Activated naive CD4-positive, alpha-beta T cell treated with anti-CD3 and anti-CD28 coated beads, Interleukin-2, amount 10 ng/mL, durations not matched to agents 7 days and 5 days (primary cell): ENCODE data around the gene ZFYVE1.
A peak's percentile ranks its signal among the peaks of the same experiment; 100 is the strongest.
"Not testable (repeated sequence)": the region's sequence is repeated elsewhere in the genome, so short reads cannot be mapped to it uniquely, and the experiment has no call there.

Experiments
- CTCF ChIA-PET: fragments of 350-600 bp; sonication (Branson Sonifier 250); formaldehyde crosslinking; loops from one replicate; lab custom pipeline; 2021; ENCODE audit warnings: antibody characterized with exemption; lab: Charles Lee
- DNase-seq: peaks from one replicate; pipeline ENCODE4 v3.0.0-alpha.2; 2020
- H3K27ac Mint-ChIP-seq: one replicate; pipeline ENCODE4 v1.8.0; 2021; ENCODE audit warnings: mild to moderate bottlenecking, moderate library complexity, mixed read lengths
- H3K27me3 Mint-ChIP-seq: one replicate; pipeline ENCODE4 v1.8.0; 2021; ENCODE audit warnings: mild to moderate bottlenecking, mixed read lengths
- H3K36me3 Mint-ChIP-seq: one replicate; pipeline ENCODE4 v1.8.0; 2021; ENCODE audit warnings: mixed read lengths
- H3K4me1 Mint-ChIP-seq: one replicate; pipeline ENCODE4 v1.8.0; 2021; ENCODE audit warnings: mixed read lengths
- H3K4me3 Mint-ChIP-seq: one replicate; pipeline ENCODE4 v1.8.0; 2021; ENCODE audit warnings: mild to moderate bottlenecking, moderate library complexity, mixed read lengths
- H3K9me3 Mint-ChIP-seq: one replicate; pipeline ENCODE4 v1.8.0; 2021; ENCODE audit warnings: mixed read lengths

ZFYVE1 gene

GRCh38 chr14:73026845-73027542, at the start of gene ZFYVE1:
ZFYVE1 (minus strand) TSS chr14:73027106; CDS start chr14:73024508, 2,598 bp downstream.
- H3K27me3 Mint-ChIP-seq = no peaks in the 10 kb centered on the region
- DNase-seq = peak; percentile 96
- no peaks in the 10 kb centered on the region for H3K9me3 Mint-ChIP-seq
- peak within 1 kb of the TSS; percentile 90 for H3K27ac Mint-ChIP-seq
- peaks cover 42% of the 10 kb centered on the region for H3K4me1 Mint-ChIP-seq
- CTCF ChIA-PET = interaction anchor here (1.2 kb wide), 1 partner anchor 31 kb away, joined by 4 read pairs; the partner anchor contains the start of gene RBM25
- H3K36me3 Mint-ChIP-seq = peaks cover 27% of the 10 kb centered on the region
- H3K4me3 Mint-ChIP-seq = peak within 1 kb of the TSS; percentile 91

GRCh38 chr14:73069585-73069984, 42.7 kb upstream of the ZFYVE1 start:
- Mint-ChIP-seq H3K36me3 (peaks cover 26% of the 10 kb centered on the region), H3K4me3 (no peak overlapping the region), H3K27me3 (no peaks in the 10 kb centered on the region), H3K27ac (no peak overlapping the region), H3K4me1 (peaks cover 5% of the 10 kb centered on the region), H3K9me3 (no peaks in the 10 kb centered on the region)
- DNase-seq = no peak
- CTCF ChIA-PET = no interaction called here

GRCh38 chr14:73058922-73059673, 32.2 kb upstream of the ZFYVE1 start:
- Mint-ChIP-seq H3K9me3 (no peaks in the 10 kb centered on the region), H3K4me3 (no peak overlapping the region), H3K36me3 (peaks cover 17% of the 10 kb centered on the region), H3K27me3 (no peaks in the 10 kb centered on the region), H3K4me1 (peaks cover 46% of the 10 kb centered on the region), H3K27ac (no peak overlapping the region)
- no peak for DNase-seq
- CTCF ChIA-PET = interaction anchor here (1.4 kb wide), 1 partner anchor 32 kb away, joined by 4 read pairs; the partner anchor contains the start of gene ZFYVE1

GRCh38 chr14:73058224-73058921, 31.5 kb upstream of the ZFYVE1 start, which contains the start of gene RBM25:
RBM25 (plus strand) TSS chr14:73058534; CDS start chr14:73071642, 13,108 bp downstream.
- H3K36me3 Mint-ChIP-seq = peaks cover 14% of the 10 kb centered on the region
- no peaks in the 10 kb centered on the region for H3K9me3 Mint-ChIP-seq
- H3K27me3 Mint-ChIP-seq = no peaks in the 10 kb centered on the region
- H3K4me1 Mint-ChIP-seq = peaks cover 40% of the 10 kb centered on the region
- no peak within 1 kb of the TSS for H3K4me3 Mint-ChIP-seq
- H3K27ac Mint-ChIP-seq = no peak within 1 kb of the TSS
- DNase-seq = peak; percentile 97
- CTCF ChIA-PET = interaction anchor here (1.4 kb wide), 2 partner anchors 9 to 32 kb away, joined by 3 to 4 read pairs; partner anchors contain the start of gene ZFYVE1

- Mint-ChIP-seq H3K9me3 (no peaks in the 10 kb centered on the region), H3K27me3 (no peaks in the 10 kb centered on the region), H3K36me3 (peaks cover 14% of the 10 kb centered on the region), H3K4me3 (no peak overlapping the region), H3K4me1 (peaks cover 40% of the 10 kb centered on the region), H3K27ac (no peak overlapping the region)
- CTCF ChIA-PET = interaction anchor here (1.4 kb wide), 2 partner anchors 9 to 31 kb away, joined by 3 to 4 read pairs; partner anchors contain the start of gene ZFYVE1
- no peak for DNase-seq
Observed at GRCh38 chr14:73057944-73058223, 31.0 kb upstream of the ZFYVE1 start.

GRCh38 chr14:73055251-73055650, 28.3 kb upstream of the ZFYVE1 start:
- no peak for DNase-seq
- CTCF ChIA-PET = no interaction called here
- Mint-ChIP-seq H3K4me3 (no peak overlapping the region), H3K4me1 (peaks cover 17% of the 10 kb centered on the region), H3K27me3 (no peaks in the 10 kb centered on the region), H3K27ac (no peak overlapping the region), H3K9me3 (no peaks in the 10 kb centered on the region), H3K36me3 (peaks cover 9% of the 10 kb centered on the region)

- H3K4me1 Mint-ChIP-seq = no peaks in the 10 kb centered on the region
- H3K4me3 Mint-ChIP-seq = no peak overlapping the region
- no peaks in the 10 kb centered on the region for H3K9me3 Mint-ChIP-seq
- no peaks in the 10 kb centered on the region for H3K36me3 Mint-ChIP-seq
- peaks cover 7% of the 10 kb centered on the region for H3K27me3 Mint-ChIP-seq
- CTCF ChIA-PET = interaction anchor here (0.7 kb wide), 1 partner anchor 415 kb away, joined by 3 read pairs; no protein-coding TSS in a partner anchor
- no peak overlapping the region for H3K27ac Mint-ChIP-seq
- DNase-seq = no peak
Observed at GRCh38 chr14:73049428-73049827, 22.5 kb upstream of the ZFYVE1 start.

GRCh38 chr14:73047808-73048207, 20.9 kb upstream of the ZFYVE1 start:
- Mint-ChIP-seq H3K9me3 (no peaks in the 10 kb centered on the region), H3K27ac (no peak overlapping the region), H3K27me3 (peaks cover 7% of the 10 kb centered on the region), H3K4me1 (no peaks in the 10 kb centered on the region), H3K36me3 (no peaks in the 10 kb centered on the region), H3K4me3 (no peak overlapping the region)
- no peak for DNase-seq
- CTCF ChIA-PET = no interaction called here

- H3K4me1 Mint-ChIP-seq, H3K27me3 Mint-ChIP-seq, H3K4me3 Mint-ChIP-seq, DNase-seq, H3K27ac Mint-ChIP-seq, H3K36me3 Mint-ChIP-seq, H3K9me3 Mint-ChIP-seq, CTCF ChIA-PET: not testable (repeated sequence)
Observed at GRCh38 chr14:73036706-73037450, 10.0 kb upstream of the ZFYVE1 start.

- CTCF ChIA-PET = no interaction called here
- H3K4me1 Mint-ChIP-seq = peaks cover 36% of the 10 kb centered on the region
- no peak overlapping the region for H3K27ac Mint-ChIP-seq
- no peaks in the 10 kb centered on the region for H3K27me3 Mint-ChIP-seq
- H3K9me3 Mint-ChIP-seq = no peaks in the 10 kb centered on the region
- no peak overlapping the region for H3K4me3 Mint-ChIP-seq
- peaks cover 21% of the 10 kb centered on the region for H3K36me3 Mint-ChIP-seq
- DNase-seq = no peak
Observed at GRCh38 chr14:73027984-73028383, 1.1 kb upstream of the ZFYVE1 start.

GRCh38 chr14:73027546-73027945, 640 bp upstream of the ZFYVE1 start:
- H3K9me3 Mint-ChIP-seq = no peaks in the 10 kb centered on the region
- CTCF ChIA-PET = interaction anchor here (1.2 kb wide), 1 partner anchor 31 kb away, joined by 4 read pairs; the partner anchor contains the start of gene RBM25
- H3K4me3 Mint-ChIP-seq = peak overlapping the region; percentile 91
- H3K27ac Mint-ChIP-seq = peak overlapping the region; percentile 53
- no peak for DNase-seq
- peaks cover 24% of the 10 kb centered on the region for H3K36me3 Mint-ChIP-seq
- H3K4me1 Mint-ChIP-seq = peaks cover 38% of the 10 kb centered on the region
- no peaks in the 10 kb centered on the region for H3K27me3 Mint-ChIP-seq

- peaks cover 45% of the 10 kb centered on the region for H3K4me1 Mint-ChIP-seq
- peaks cover 31% of the 10 kb centered on the region for H3K36me3 Mint-ChIP-seq
- no peaks in the 10 kb centered on the region for H3K9me3 Mint-ChIP-seq
- H3K27me3 Mint-ChIP-seq = no peaks in the 10 kb centered on the region
- peak overlapping the region; percentile 91 for H3K4me3 Mint-ChIP-seq
- peak overlapping the region; percentile 75 for H3K27ac Mint-ChIP-seq
- no peak for DNase-seq
- CTCF ChIA-PET = interaction anchor here (1.2 kb wide), 1 partner anchor 32 kb away, joined by 4 read pairs; the partner anchor contains the start of gene RBM25
Observed at GRCh38 chr14:73026243-73026844, 562 bp downstream of the ZFYVE1 start.

- Mint-ChIP-seq H3K27ac (no peak overlapping the region), H3K27me3 (no peaks in the 10 kb centered on the region), H3K9me3 (no peaks in the 10 kb centered on the region), H3K4me3 (peak overlapping the region; percentile 91), H3K36me3 (peaks cover 31% of the 10 kb centered on the region), H3K4me1 (peaks cover 45% of the 10 kb centered on the region)
- CTCF ChIA-PET = no interaction called here
- DNase-seq = no peak
Observed at GRCh38 chr14:73025544-73025943, 1.4 kb downstream of the ZFYVE1 start.
